Right cardiac atrium (tissue), 5 donors: ENCODE measurements around the gene LDHAL6A. TPM values are rescaled to one million over a fixed set of nuclear protein-coding genes. Genes with fewer than 3 reads are reported as not detected.

Experiments used
- ATAC-seq, 2 donors: fragments of 200-7000 bp; cut with Tn5 transposase; one replicate each; pipeline versions ENCODE4 v1.8.0 to v1.9.1; 2020; ENCODE audit warnings: moderate library complexity in 2 of 2, mild to moderate bottlenecking in 1 of 2
- DNase-seq, 3 donors: peaks; one replicate each; pipeline ENCODE4 v3.0.0-alpha.2; 2020
- H3K27ac ChIP-seq: one replicate; pipeline ENCODE4 v1.5.1; 2013; ENCODE audit warnings: mild to moderate bottlenecking, low read length, control low read depth, moderate library complexity
- H3K27me3 ChIP-seq: one replicate; pipeline ENCODE4 v1.6.1; 2013; ENCODE audit not compliant: control insufficient read depth, insufficient read depth
- H3K4me1 ChIP-seq: one replicate; pipeline ENCODE4 v1.6.1; 2013; ENCODE audit warnings: low read length; ENCODE audit not compliant: control insufficient read depth, insufficient read depth
- H3K4me3 ChIP-seq: one replicate; pipeline ENCODE4 v1.5.1; 2013; ENCODE audit warnings: low read length, control low read depth
- H3K9me3 ChIP-seq: one replicate; pipeline ENCODE4 v1.6.1; 2013; ENCODE audit warnings: low read length; ENCODE audit not compliant: control insufficient read depth
- WGBS: extraction: QIAGEN DNeasy Blood & Tissue Kit; methylation state at CpG from one replicate; pipeline ENCODE4 v1.1.7; 2013; 5-methylcytosine and 5-hydroxymethylcytosine counted together
- intact Hi-C, 4 donors: fragments of 100-400 bp; cut with DNase I; formaldehyde crosslinking; loops; one replicate each; pipeline versions ENCODE4 v1.11.0 to v1.14.0; 2022 to 2023
- polyA plus RNA-seq: library from polyadenylated mRNA; stranded (reverse); fragments of 200-250 nt; gene quantifications from one replicate; pipeline ENCODE4 v1.2.3, GENCODE V29; 2013
- total RNA-seq, 4 donors: library from RNA; stranded (reverse); fragmentation: NEBNext Ultra II Directional; extraction: Animal tissue kit (Norgen Biotek cat#: 25700); gene quantifications; one replicate each; pipeline ENCODE4 v1.2.1, GENCODE V29; 2021
- donor health status: healthy with polysubstance abuse.
- donor health status: DM: no; HTN: yes; CAD: no.
- donor health status: DM: no; HTN: no; CAD: no.
- donor health status: DM: no; HTN: yes; CAD: no; lungs with severe emphysema.
- donor health status: DM: yes; HTN: yes; CAD: no.

The LDHAL6A gene
- total and polyA plus RNA-seq, 5 donors = 0.16 to 0.20 TPM; not detected in 3

DNA sequence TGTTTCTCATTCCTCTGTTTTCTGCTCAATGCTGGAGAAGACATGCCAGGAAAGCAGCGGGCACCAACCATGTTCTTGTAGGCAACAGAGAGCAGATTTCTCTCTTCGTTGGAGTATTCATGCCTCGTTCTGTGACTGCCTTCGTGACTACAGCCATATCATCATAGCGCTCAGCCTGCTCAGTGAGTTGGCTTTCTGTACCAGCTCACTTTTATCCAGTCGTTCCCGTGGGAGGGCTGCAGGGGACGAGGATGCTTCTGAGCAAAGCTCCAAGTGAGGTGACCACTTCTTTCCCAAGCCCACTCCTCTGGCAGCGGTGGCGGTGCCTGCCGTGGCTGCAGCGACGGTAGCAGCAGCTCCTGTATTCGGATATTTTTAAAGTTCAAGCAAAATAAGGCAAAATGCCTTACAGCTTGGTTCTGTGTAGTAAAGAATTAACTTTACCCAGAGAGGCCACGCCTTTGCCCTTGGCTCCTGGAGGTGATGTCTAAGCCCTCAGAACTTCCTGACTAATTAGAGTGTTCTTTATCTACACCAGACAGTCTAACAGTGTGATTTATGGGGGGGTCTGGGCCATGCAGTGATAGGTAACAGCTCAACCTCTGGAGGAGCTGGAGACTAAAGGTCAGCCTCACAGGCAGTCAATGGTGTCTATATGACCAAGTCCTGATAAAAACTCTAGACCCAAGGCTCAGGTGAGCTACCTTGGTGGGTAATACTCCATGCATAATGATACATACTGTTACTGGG lies 35.3 kb downstream of the LDHAL6A start:
- Histone ChIP-seq H3K4me1 (no peaks in the 10 kb centered on the region), H3K27ac (no peak overlapping the region), H3K9me3 (no peaks in the 10 kb centered on the region), H3K4me3 (no peak overlapping the region), H3K27me3 (no peaks in the 10 kb centered on the region)
- DNase-seq (no peak), ATAC-seq (no peak)
- intact Hi-C loops = no loop called here
- WGBS = 92% methylated on average over 15 of the region's 15 CpGs

DNA sequence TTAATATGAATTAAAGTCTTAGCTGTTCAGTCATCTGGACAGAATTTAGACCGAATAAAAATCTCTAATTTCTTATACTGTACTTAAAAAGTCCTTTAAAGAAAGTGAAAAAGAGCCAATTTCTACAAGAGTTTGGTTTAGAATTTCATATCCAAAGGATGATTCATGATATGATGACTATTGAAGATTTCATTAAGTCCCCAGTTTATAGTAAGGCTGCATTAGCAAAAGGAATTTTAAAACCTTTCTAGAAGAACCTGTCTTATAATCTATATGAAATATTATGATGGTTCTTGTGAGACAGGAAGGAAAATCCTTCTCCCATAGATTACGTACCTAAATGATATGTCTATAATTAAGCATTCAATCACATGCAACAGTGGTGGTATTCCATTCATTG lies 36.3 kb downstream of the LDHAL6A start:
- WGBS = 96% methylated on average over 2 of the region's 2 CpGs
- intact Hi-C loops = no loop called here
- no peaks in the 10 kb centered on the region for H3K4me1 ChIP-seq
- no peaks in the 10 kb centered on the region for H3K27me3 ChIP-seq
- no peak overlapping the region for H3K4me3 ChIP-seq
- ATAC-seq (no peak), DNase-seq (no peak)
- no peaks in the 10 kb centered on the region for H3K9me3 ChIP-seq
- H3K27ac ChIP-seq = no peak overlapping the region

DNA sequence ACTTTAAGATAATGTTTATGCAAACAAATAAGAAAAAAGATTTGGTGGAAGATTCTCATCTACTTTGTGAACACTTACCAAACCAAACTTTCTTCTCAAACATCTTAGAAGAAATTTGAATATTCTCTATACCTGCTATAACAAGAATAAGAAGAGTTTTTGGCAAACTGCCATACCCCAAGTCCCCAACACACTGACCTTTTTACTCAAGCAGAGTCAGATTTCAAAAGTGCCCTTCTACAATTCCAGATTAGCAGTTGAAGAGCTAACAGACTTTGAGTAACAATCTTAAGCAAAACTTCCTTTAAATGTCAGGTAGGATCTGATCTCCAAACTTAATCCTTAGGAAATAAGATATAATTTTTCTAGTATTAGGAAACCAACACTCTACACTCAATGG lies 37.2 kb downstream of the LDHAL6A start:
- no peak overlapping the region for H3K27ac ChIP-seq
- ATAC-seq (no peak), DNase-seq (no peak)
- H3K4me1 ChIP-seq = no peaks in the 10 kb centered on the region
- H3K27me3 ChIP-seq = no peaks in the 10 kb centered on the region
- intact Hi-C loops = no loop called here
- H3K4me3 ChIP-seq = no peak overlapping the region
- no peaks in the 10 kb centered on the region for H3K9me3 ChIP-seq

DNA sequence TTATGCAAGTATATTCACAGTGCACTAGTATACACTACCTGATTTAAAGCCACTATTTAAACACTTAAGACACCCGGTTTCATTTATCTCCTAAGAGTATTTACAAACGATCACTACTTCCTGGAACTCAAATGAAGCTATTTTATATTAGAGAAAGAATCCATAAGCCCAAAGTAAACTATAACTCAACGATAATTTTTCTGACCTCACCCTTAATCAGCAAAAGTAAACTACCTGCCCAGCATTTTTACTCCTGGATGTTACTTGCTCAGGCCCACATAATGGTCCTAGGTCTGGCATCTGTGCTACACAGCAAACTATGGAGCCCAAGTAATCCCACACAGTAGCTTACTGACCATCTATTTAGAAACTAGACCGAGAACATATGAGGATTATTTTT lies 37.7 kb downstream of the LDHAL6A start:
- ATAC-seq = no peak
- WGBS = 82% methylated on average over 4 of the region's 4 CpGs
- no peak for DNase-seq
- Histone ChIP-seq H3K27me3 (no peaks in the 10 kb centered on the region), H3K4me1 (no peaks in the 10 kb centered on the region), H3K9me3 (no peaks in the 10 kb centered on the region), H3K4me3 (no peak overlapping the region), H3K27ac (no peak overlapping the region)
- intact Hi-C loops = no loop called here

DNA sequence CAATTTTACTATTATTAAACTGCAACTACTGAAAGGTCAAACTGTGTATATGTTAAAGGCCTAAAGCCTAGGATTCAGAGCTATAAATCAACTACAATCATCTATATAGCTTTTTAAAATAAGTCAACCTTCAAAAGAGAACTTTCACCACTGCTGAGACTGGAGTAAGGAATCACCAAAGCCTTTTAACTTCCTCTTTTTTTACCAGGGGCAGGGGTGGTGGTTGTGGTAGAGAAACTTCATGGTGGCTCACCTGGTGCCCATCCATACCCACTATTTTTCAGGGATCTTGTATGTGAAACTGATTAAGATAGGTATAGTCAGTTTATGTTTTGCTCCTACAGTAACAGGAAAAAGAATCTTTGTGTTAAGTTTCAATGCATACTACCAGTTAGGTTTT lies 39.6 kb downstream of the LDHAL6A start:
- DNase-seq = no peak
- H3K4me3 ChIP-seq = no peak overlapping the region
- H3K4me1 ChIP-seq = no peaks in the 10 kb centered on the region
- intact Hi-C loops = no loop called here
- no peaks in the 10 kb centered on the region for H3K9me3 ChIP-seq
- ATAC-seq = no peak
- no peak overlapping the region for H3K27ac ChIP-seq
- no peaks in the 10 kb centered on the region for H3K27me3 ChIP-seq

DNA sequence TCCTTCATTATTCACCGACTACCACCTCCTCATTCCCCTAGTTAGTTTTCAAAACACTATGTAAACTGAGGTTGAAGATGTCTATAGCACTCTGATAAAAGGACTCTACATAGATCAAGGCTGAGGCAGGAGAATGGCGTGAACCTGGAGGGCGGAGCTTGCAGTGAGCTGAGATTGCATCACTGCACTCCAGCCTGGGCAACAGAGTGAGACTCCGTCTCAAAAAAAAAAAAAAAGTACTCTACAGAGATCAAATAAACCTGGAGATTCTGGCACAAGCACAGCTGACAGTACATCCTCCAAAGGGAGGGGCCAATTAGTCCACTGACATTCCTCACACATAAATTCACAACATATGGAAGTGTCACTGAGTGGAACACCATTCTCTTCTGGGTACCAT lies 40.0 kb downstream of the LDHAL6A start:
- Histone ChIP-seq H3K4me1 (no peaks in the 10 kb centered on the region), H3K9me3 (no peaks in the 10 kb centered on the region), H3K27ac (no peak overlapping the region), H3K4me3 (no peak overlapping the region), H3K27me3 (no peaks in the 10 kb centered on the region)
- intact Hi-C loops = no loop called here
- ATAC-seq = no peak
- WGBS = 87% methylated on average over 4 of the region's 4 CpGs
- no peak for DNase-seq

DNA sequence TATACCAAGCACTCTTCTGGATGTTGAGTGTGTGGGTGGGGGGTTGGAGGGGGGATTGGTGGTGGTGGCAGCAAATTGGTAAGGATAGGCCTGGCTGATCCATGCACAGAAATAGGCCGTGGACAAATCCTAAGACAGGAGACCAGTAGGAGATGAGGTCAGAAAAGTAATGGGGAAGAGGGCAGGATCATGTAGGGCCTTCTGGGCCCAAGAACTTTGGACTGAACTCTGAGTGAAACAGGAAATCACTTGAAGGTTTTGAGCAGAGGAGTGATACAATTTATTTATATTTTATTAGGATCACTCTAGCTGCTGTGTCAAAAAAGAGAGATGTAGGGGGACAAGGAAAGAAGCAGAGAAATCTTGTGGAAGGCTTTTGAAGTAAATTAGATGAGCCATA lies 42.4 kb downstream of the LDHAL6A start:
- ATAC-seq (no peak), DNase-seq (no peak)
- H3K27ac ChIP-seq = no peak overlapping the region
- no peaks in the 10 kb centered on the region for H3K9me3 ChIP-seq
- H3K4me1 ChIP-seq = no peaks in the 10 kb centered on the region
- 91% methylated on average over 1 of the region's 1 CpG for WGBS
- intact Hi-C loops = no loop called here
- no peak overlapping the region for H3K4me3 ChIP-seq
- H3K27me3 ChIP-seq = no peaks in the 10 kb centered on the region

DNA sequence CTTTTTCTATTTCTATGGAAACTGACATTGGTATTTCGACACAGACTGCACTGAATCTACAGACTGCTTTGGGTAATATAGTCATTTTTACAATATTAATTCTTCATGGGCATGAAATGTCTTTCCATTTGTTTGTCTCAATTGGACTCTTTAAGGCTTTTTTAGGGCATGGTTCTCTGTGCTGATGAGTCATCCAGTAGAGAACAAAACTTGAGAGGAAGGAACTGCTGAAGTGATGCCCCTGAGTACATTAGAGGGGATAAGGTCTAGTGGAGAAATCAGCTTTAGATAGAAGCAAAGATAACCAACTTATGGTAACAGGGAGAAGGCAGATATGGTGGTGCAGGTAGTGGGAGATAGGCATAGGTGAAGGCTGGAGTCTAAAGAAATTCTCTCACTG lies 46.0 kb downstream of the LDHAL6A start:
- Histone ChIP-seq H3K27ac (no peak overlapping the region), H3K4me1 (no peaks in the 10 kb centered on the region), H3K4me3 (no peak overlapping the region), H3K27me3 (no peaks in the 10 kb centered on the region), H3K9me3 (no peaks in the 10 kb centered on the region)
- DNase-seq (no peak), ATAC-seq (no peak)
- intact Hi-C loops = no loop called here
- 99% methylated on average over 1 of the region's 1 CpG for WGBS

DNA sequence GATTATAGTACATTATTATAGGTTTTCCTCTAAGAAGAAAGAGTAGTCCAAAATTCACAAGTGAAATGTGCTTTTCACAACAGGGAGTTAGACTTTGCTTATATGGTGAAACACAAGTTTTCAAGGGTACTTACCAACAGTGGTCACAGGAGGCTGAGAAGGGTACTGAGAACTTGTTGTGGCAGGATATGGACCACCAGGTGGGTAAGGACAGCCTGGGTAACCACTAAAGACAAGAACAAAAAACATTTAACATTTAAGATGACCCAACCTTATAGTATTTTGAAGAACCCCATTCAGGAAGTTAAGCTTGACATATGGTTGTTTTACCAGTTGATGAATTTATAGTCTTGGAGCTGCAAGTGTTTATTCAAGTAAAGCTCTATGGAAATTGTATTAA lies 46.7 kb downstream of the LDHAL6A start:
- H3K9me3 ChIP-seq = no peaks in the 10 kb centered on the region
- no peak overlapping the region for H3K27ac ChIP-seq
- intact Hi-C loops = no loop called here
- no peaks in the 10 kb centered on the region for H3K4me1 ChIP-seq
- ATAC-seq (no peak), DNase-seq (no peak)
- no peaks in the 10 kb centered on the region for H3K27me3 ChIP-seq
- no peak overlapping the region for H3K4me3 ChIP-seq

DNA sequence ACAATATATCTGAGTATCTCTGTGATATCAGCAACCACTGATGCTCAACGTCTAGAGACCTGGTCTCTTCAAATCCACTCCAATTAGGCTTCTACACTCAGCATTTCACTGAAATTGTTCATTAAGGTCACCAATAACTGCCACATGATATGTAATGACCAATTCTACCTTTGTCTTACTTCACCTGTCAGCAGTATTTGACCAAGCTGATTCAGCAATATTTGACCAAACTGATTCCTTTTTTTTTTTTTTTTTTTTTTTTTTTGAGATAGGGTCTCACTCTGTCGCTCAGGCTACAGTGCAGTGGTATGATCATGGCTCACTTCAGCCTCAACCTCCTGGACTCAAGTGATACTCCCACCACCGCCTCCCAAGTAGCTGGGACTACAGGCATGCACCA lies 65.5 kb downstream of the LDHAL6A start:
- no peak overlapping the region for H3K4me3 ChIP-seq
- DNase-seq (no peak), ATAC-seq (no peak)
- H3K27me3 ChIP-seq = no peaks in the 10 kb centered on the region
- 85% methylated on average over 3 of the region's 3 CpGs for WGBS
- no peaks in the 10 kb centered on the region for H3K4me1 ChIP-seq
- intact Hi-C loops = loop anchor here in 2 of 4 donors (10.0 kb wide), 2 partner anchors 126 to 196 kb away; partner anchors contain the start of genes GTF2H1 (in 1 of the 2), HPS5 (in 1 of the 2) and LDHA (in 1 of the 2)
- no peaks in the 10 kb centered on the region for H3K9me3 ChIP-seq
- H3K27ac ChIP-seq = no peak overlapping the region

DNA sequence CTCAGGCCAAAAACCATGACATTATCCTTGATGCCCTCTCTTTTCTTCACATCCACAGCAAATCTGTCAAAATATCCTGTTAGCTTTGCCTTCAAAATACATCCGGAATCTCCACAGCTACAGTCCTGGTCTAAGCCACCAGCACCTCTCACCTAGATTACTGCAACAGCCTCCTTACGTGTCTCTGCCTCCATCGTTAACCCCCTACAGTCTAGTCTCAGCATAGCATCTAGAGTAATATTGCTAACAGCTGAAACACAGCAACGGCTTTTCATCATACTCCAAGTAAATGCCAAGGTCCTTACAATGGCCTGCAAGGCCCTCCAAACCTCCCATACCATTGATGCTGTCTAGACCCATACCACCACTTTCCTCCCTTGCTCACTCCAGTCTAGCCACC lies 66.7 kb downstream of the LDHAL6A start:
- intact Hi-C loops = loop anchor here in 2 of 4 donors (10.0 kb wide), 2 partner anchors 128 to 198 kb away; partner anchors contain the start of genes GTF2H1 (in 1 of the 2), HPS5 (in 1 of the 2) and LDHA (in 1 of the 2)

DNA sequence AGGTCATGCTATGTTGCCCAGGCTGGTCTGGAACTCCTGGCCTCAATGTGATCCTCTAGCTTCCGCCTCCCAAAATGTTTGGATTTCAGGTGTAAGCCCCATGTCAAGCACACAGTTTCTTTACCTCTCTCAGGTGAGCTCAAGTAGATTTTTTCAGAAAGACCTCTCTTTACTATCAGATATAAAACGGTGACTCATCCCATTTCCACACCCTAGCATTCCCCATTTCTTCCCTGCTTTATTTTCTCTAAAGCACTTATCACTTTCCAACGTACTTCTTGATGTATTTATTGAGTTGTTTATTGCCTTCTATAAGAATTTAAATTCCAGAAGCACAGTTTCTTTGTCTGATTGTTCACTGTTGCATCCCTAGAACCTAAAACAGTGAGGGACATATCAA lies 67.4 kb downstream of the LDHAL6A start:
- ATAC-seq (no peak), DNase-seq (no peak)
- H3K4me1 ChIP-seq = no peaks in the 10 kb centered on the region
- no peaks in the 10 kb centered on the region for H3K27me3 ChIP-seq
- WGBS = 87% methylated on average over 3 of the region's 3 CpGs
- H3K4me3 ChIP-seq = no peak overlapping the region
- intact Hi-C loops = loop anchor here in 2 of 4 donors (10.0 kb wide), 2 partner anchors 128 to 198 kb away; partner anchors contain the start of genes GTF2H1 (in 1 of the 2), HPS5 (in 1 of the 2) and LDHA (in 1 of the 2)
- no peak overlapping the region for H3K27ac ChIP-seq
- H3K9me3 ChIP-seq = no peaks in the 10 kb centered on the region

More for the DNA sequence above, 66.7 kb downstream of the LDHAL6A start:
- no peaks in the 10 kb centered on the region for H3K27me3 ChIP-seq
- 61% methylated on average over 4 of the region's 4 CpGs for WGBS
- ATAC-seq = no peak
- H3K4me1 ChIP-seq = no peaks in the 10 kb centered on the region
- no peaks in the 10 kb centered on the region for H3K9me3 ChIP-seq
- no peak overlapping the region for H3K27ac ChIP-seq
- no peak for DNase-seq
- no peak overlapping the region for H3K4me3 ChIP-seq
